ENCODE data around the gene AKAP3. TPM values are rescaled to one million over a fixed set of nuclear protein-coding genes. Genes with fewer than 3 reads are reported as not detected.

The AKAP3 gene
- polyA plus RNA-seq, 1 donor (not counting 4 experiments of a cell fraction or from before 2014, with no cell fraction given): 0.72 TPM

GRCh38 chr12:4603946-4604345, 44.9 kb downstream of the AKAP3 start:
- H3K27me3 ChIP-seq (ENCODE audit: control insufficient read depth, extremely low read depth, insufficient read depth, low read length): peaks cover 2% of the 10 kb centered on the region
- no peak for TF ChIP-seq CTCF (optimal IDR thresholded peaks at IDR 0.05 in 1 of 3, IDR thresholded peaks at IDR 0.05 in 1 of 3, conservative IDR thresholded peaks at IDR 0.05 in 1 of 3; ENCODE audit: extremely low read depth in 1 of 3, insufficient read depth in 2 of 3, low read length in 3 of 3)
- TF ChIP-seq EZH2 (IDR thresholded peaks at IDR 0.05; ENCODE audit: low read length): no peak
- H3K9ac ChIP-seq (ENCODE audit: control insufficient read depth, extremely low read depth, insufficient read depth, low read length): no peak overlapping the region
- H3K9me3 ChIP-seq (ENCODE audit: control insufficient read depth, low read depth, low read length): no peaks in the 10 kb centered on the region
- no peak overlapping the region for H2AFZ ChIP-seq (ENCODE audit: control insufficient read depth, low read length)
- no peak overlapping the region for H3K4me3 ChIP-seq (ENCODE audit: control insufficient read depth in 2 of 3, extremely low read depth in 1 of 3, insufficient read depth in 2 of 3, low read depth in 1 of 3, low read length in 3 of 3)
- no peak for DNase-seq (ENCODE audit: low read depth, low spot score)
- H4K20me1 ChIP-seq (ENCODE audit: control insufficient read depth, extremely low read depth, insufficient read depth, low read length): no peaks in the 10 kb centered on the region
- H3K79me2 ChIP-seq (ENCODE audit: control insufficient read depth, insufficient read depth, low read length): peaks cover 9% of the 10 kb centered on the region
- no peaks in the 10 kb centered on the region for H3K4me1 ChIP-seq (ENCODE audit: control insufficient read depth, extremely low read depth, insufficient read depth, low read length)
- FAIRE-seq: no peak
- H3K9me1 ChIP-seq (ENCODE audit: control insufficient read depth, extremely low read depth, insufficient read depth, low read length): no peaks in the 10 kb centered on the region
- dilution Hi-C loops (cut with MboI; ENCODE audit: extremely low pct_ligation_motif_present, low sequenced_read_pairs): no loop called here
- peaks cover 2 to 8% of the 10 kb centered on the region in 2 experiments for H3K36me3 ChIP-seq (ENCODE audit: control insufficient read depth in 2 of 2, extremely low read depth in 1 of 2, insufficient read depth in 2 of 2, low read length in 2 of 2)
- no peak overlapping the region for H3K4me2 ChIP-seq (ENCODE audit: control insufficient read depth, extremely low read depth, insufficient read depth, low read depth, low read length)
- no peak overlapping the region for H3K27ac ChIP-seq (ENCODE audit: control insufficient read depth, insufficient read depth, low read length)

GRCh38 chr12:4603421-4603820, 45.4 kb downstream of the AKAP3 start:
- Histone ChIP-seq H3K9me1 (ENCODE audit: control insufficient read depth, extremely low read depth, insufficient read depth, low read length) (no peaks in the 10 kb centered on the region), H4K20me1 (ENCODE audit: control insufficient read depth, extremely low read depth, insufficient read depth, low read length) (no peaks in the 10 kb centered on the region), H2AFZ (ENCODE audit: control insufficient read depth, low read length) (no peak overlapping the region), H3K79me2 (ENCODE audit: control insufficient read depth, insufficient read depth, low read length) (peaks cover 8% of the 10 kb centered on the region), H3K27ac (ENCODE audit: control insufficient read depth, insufficient read depth, low read length) (no peak overlapping the region), H3K4me2 (ENCODE audit: control insufficient read depth, extremely low read depth, insufficient read depth, low read depth, low read length) (no peak overlapping the region), H3K9ac (ENCODE audit: control insufficient read depth, extremely low read depth, insufficient read depth, low read length) (no peak overlapping the region), H3K36me3 (ENCODE audit: control insufficient read depth in 2 of 2, extremely low read depth in 1 of 2, insufficient read depth in 2 of 2, low read length in 2 of 2) (peaks cover 2 to 8% of the 10 kb centered on the region in 2 experiments), H3K4me1 (ENCODE audit: control insufficient read depth, extremely low read depth, insufficient read depth, low read length) (no peaks in the 10 kb centered on the region), H3K4me3 (ENCODE audit: control insufficient read depth in 2 of 3, extremely low read depth in 1 of 3, insufficient read depth in 2 of 3, low read depth in 1 of 3, low read length in 3 of 3) (no peak overlapping the region), H3K9me3 (ENCODE audit: control insufficient read depth, low read depth, low read length) (no peaks in the 10 kb centered on the region), H3K27me3 (ENCODE audit: control insufficient read depth, extremely low read depth, insufficient read depth, low read length) (peaks cover 2% of the 10 kb centered on the region)
- DNase-seq (ENCODE audit: low read depth, low spot score) (no peak), FAIRE-seq (no peak)
- dilution Hi-C loops (cut with MboI; ENCODE audit: extremely low pct_ligation_motif_present, low sequenced_read_pairs): no loop called here
- no peak for TF ChIP-seq EZH2 (IDR thresholded peaks at IDR 0.05; ENCODE audit: low read length)
- TF ChIP-seq CTCF (optimal IDR thresholded peaks at IDR 0.05 in 1 of 3, IDR thresholded peaks at IDR 0.05 in 1 of 3, conservative IDR thresholded peaks at IDR 0.05 in 1 of 3; ENCODE audit: extremely low read depth in 1 of 3, insufficient read depth in 2 of 3, low read length in 3 of 3): no peak

Data from keratinocyte (primary cell).